Neutrophil (primary cell): ENCODE measurements around the gene STX10.

Source experiments
- H3K27ac ChIP-seq: fragments of 200-600 bp; sonication (generic); 2 replicates; pipeline ENCODE4 v1.5.1; 2016; ENCODE audit warnings: mild to moderate bottlenecking, moderate library complexity
- H3K27me3 ChIP-seq: fragments of 200-600 bp; sonication (generic); 2 replicates; pipeline ENCODE4 v1.6.0; 2016; ENCODE audit warnings: mild to moderate bottlenecking
- H3K36me3 ChIP-seq: fragments of 200-600 bp; sonication (generic); 2 replicates; pipeline ENCODE4 v1.5.1; 2017
- H3K4me1 ChIP-seq, 2 experiments: fragments of 200-600 bp in 1 of 2; sonication (generic) in 1 of 2; 1 replicate in 1 of 2; 2 replicates in 1 of 2; pipeline versions ENCODE4 v1.5.1 to v1.6.1; 2013 to 2016; ENCODE audit warnings: low read depth in 1 of 2, low read length in 1 of 2, mild to moderate bottlenecking in 1 of 2, moderate library complexity in 1 of 2; ENCODE audit not compliant: control insufficient read depth in 1 of 2, insufficient read depth in 1 of 2
- H3K4me3 ChIP-seq, 2 experiments: fragments of 200-600 bp in 1 of 2; sonication (generic) in 1 of 2; 1 replicate in 1 of 2; 2 replicates in 1 of 2; pipeline ENCODE4 v1.5.1; 2013 to 2016; ENCODE audit warnings: low read depth in 1 of 2, low read length in 1 of 2, mild to moderate bottlenecking in 1 of 2, moderate library complexity in 1 of 2
- H3K9me3 ChIP-seq: fragments of 200-600 bp; sonication (generic); 2 replicates; pipeline ENCODE4 v1.5.1; 2016
- TF ChIP-seq, protein P1 (sequence below): fragments of 200-600 bp; sonication (generic); IDR thresholded peaks from 2 replicates; pipeline ENCODE4 v1.5.1; 2016; ENCODE audit warnings: antibody characterized with exemption

STX10 gene

DNA sequence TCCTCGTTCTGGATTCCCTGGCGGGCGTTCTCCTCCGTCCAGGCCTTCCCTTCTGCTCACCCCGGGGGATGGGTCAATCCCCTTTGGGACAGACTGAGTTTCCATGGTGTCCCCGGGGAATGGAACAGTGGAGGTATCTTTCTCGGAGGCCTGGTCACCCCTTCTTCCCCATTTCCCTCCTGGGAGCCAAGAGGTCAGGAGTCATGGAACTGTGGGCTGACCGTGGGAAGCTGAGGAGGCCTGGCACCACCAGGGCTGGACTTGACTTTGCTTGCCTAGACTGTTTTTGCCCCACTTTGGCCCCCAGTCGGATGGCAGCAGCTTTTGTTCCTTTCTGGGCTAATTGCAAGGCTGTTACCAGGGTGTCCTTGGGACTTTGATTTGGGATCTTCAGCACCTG lies 30.1 kb downstream of the STX10 start:
- peaks cover 12% of the 10 kb centered on the region for H3K36me3 ChIP-seq
- no peaks in the 10 kb centered on the region for H3K27me3 ChIP-seq
- TF ChIP-seq, protein P1, sequence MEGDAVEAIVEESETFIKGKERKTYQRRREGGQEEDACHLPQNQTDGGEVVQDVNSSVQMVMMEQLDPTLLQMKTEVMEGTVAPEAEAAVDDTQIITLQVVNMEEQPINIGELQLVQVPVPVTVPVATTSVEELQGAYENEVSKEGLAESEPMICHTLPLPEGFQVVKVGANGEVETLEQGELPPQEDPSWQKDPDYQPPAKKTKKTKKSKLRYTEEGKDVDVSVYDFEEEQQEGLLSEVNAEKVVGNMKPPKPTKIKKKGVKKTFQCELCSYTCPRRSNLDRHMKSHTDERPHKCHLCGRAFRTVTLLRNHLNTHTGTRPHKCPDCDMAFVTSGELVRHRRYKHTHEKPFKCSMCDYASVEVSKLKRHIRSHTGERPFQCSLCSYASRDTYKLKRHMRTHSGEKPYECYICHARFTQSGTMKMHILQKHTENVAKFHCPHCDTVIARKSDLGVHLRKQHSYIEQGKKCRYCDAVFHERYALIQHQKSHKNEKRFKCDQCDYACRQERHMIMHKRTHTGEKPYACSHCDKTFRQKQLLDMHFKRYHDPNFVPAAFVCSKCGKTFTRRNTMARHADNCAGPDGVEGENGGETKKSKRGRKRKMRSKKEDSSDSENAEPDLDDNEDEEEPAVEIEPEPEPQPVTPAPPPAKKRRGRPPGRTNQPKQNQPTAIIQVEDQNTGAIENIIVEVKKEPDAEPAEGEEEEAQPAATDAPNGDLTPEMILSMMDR, result no peak
- H3K27ac ChIP-seq, result no peak overlapping the region
- peak overlapping the region in 1 of 2 experiments; percentile 79 for H3K4me3 ChIP-seq
- H3K9me3 ChIP-seq, result no peaks in the 10 kb centered on the region
- H3K4me1 ChIP-seq, result peaks cover 40 to 42% of the 10 kb centered on the region in 2 experiments

DNA sequence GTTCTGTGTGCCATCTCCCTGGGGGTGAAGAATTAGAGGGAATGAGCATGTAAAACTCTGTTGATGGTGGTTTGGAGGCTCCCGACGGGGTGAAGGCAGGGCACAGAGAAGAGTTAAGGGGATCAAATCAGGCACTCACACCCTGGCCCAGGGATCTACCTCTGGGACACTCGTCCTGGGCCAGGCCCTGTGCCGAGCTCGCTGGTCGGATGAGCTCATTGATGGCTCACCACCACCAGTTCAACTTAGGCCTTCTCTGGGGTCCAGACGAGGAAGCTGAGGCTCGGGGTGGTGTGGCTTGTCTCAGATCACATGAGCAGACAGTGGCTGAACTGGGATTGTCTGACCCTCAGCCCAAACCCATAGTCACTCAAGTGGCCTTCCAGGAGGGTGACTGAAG lies 30.5 kb downstream of the STX10 start:
- peak overlapping the region; percentile 76 for H3K27ac ChIP-seq
- H3K4me3 ChIP-seq, result peak overlapping the region; percentile 79 to 80
- peaks cover 40 to 42% of the 10 kb centered on the region in 2 experiments for H3K4me1 ChIP-seq
- TF ChIP-seq, protein P1, result no peak
- H3K27me3 ChIP-seq, result no peaks in the 10 kb centered on the region
- peaks cover 8% of the 10 kb centered on the region for H3K36me3 ChIP-seq
- H3K9me3 ChIP-seq, result no peaks in the 10 kb centered on the region

DNA sequence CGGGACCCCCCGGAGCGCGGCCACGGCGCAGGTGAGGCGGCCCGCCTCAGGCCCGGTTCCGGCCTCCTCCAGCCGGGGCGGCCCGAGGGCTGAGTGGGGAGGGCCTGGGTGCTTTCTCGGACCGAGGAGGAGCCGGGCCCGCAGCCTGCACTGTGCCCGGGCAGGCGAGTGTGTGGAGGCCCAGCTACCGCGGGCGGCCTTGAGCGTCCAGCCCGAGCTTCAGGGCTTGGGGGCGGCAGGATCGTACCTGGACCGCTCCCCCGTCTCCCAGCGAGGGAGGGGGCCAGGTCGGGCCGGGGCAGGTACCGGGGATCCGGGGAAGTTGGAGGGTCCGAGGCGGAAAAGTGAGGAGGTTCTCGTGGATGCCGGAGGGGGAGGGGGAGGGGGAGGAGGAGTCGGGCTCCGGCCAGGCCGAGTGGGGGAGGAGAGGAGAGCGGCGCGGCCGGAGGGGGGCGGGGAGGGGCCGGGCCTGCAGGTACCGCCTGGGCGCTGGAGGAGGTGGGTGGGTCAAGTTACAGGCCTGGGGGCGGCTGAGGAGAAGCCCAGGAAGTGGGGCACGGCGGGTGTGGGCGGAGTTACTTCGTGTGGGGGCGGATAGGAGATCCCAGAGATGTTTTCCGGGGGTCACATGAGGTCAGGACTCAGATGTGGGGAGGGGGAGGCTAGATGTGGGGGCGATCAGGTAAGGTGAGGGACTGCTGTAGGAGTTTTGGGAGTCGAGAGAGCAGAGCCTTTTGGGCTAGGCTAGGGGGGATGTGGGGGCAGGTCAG lies 31.6 kb downstream of the STX10 start:
- Histone ChIP-seq H3K27me3 (no peaks in the 10 kb centered on the region), H3K4me3 (peak overlapping the region; percentile 79 to 80), H3K36me3 (peaks cover 6% of the 10 kb centered on the region), H3K4me1 (peaks cover 40 to 42% of the 10 kb centered on the region in 2 experiments), H3K9me3 (no peaks in the 10 kb centered on the region), H3K27ac (peak overlapping the region; percentile 76)
- TF ChIP-seq, protein P1, result no peak

DNA sequence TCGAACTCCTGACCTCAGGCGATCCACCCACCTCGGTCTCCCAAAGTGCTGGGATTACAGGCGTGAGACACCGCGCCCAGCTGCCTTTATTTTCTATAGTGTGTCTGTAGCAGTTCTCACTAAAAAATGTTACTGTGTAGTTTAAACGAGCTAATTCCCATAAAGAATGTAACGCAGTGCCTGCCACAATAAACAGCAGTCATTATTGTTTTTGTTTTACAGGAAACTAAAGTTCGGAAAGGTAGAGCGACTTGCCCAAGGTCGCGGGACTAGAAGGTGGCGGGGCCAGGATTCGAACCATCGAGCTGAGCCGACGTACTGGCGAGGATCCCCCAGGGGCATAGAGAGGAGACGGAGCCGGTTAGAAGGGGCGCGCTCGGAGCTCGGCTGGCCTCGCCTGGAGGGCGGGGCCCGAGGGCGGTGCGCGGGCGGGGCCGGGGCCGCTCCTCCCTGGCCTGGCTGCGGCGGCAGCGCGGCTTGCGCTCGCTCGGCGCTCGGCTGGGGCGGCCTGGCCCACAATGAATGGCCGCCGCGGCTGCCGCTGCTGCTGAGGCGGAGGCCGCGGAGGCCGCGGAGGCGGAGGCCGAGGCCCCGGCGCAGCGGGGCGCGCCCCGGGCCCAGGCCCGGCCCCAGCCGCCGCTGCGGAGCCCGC lies 32.3 kb downstream of the STX10 start, which contains the start of gene NACC1:
TSS of gene NACC1 (plus strand) at position 493 of the 652 bp plus-strand sequence. CDS start 16,944 bp downstream, outside the sequence.
- Histone ChIP-seq H3K27me3 (no peaks in the 10 kb centered on the region), H3K4me3 (peak within 1 kb of the TSS; percentile 79 to 80), H3K36me3 (peaks cover 6% of the 10 kb centered on the region), H3K27ac (peak within 1 kb of the TSS; percentile 76), H3K4me1 (peaks cover 40 to 42% of the 10 kb centered on the region in 2 experiments), H3K9me3 (no peaks in the 10 kb centered on the region)
- TF ChIP-seq, protein P1, result peak; percentile 15

DNA sequence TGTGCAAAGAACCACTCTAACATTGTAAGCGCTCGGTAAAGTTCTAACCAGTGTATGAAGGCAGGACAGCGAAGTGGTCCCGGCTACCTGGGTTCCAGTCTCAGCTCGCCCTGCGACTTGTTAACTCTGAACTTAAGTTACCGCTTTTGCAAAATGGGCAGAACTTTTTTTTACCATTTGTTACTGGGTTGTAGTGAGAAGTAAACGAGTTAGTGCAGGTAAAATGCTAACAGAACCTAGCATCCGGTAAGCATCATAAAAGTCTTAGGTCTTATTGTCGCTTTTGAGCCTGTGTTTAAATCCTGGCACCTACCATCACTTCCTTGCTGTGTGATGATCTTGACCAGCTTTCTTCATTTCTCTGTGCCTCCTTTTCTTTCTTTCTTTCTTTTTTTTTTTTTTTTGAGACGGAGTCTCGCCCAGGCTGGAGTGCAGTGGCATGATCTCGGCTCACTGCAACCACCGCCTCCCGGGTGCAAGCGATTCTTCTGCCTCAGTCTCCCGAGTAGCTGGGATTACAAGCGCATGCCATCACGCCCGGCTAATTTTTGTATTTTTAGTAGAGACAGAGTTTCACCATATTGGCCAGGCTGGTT lies 32.9 kb downstream of the STX10 start:
- Histone ChIP-seq H3K9me3 (no peaks in the 10 kb centered on the region), H3K4me3 (peak overlapping the region; percentile 70 to 80), H3K36me3 (peaks cover 6% of the 10 kb centered on the region), H3K4me1 (peaks cover 40 to 42% of the 10 kb centered on the region in 2 experiments), H3K27ac (peak overlapping the region; percentile 76), H3K27me3 (no peaks in the 10 kb centered on the region)
- TF ChIP-seq, protein P1, result no peak
